Ishikawa (cell line): Measurements from ENCODE around the gene RSBN1L.

Experiments
- CEBPB ChIP-seq: IDR thresholded peaks from 2 replicates; pipeline ENCODE4 v1.6.1; 2012
- EGR1 ChIP-seq: IDR thresholded peaks from 2 replicates; pipeline ENCODE4 v1.6.1; 2012
- EP300 ChIP-seq: IDR thresholded peaks from 2 replicates; pipeline ENCODE4 v1.6.1; 2012; ENCODE audit warnings: borderline replicate concordance
- FOXM1 ChIP-seq: IDR thresholded peaks from 2 replicates; pipeline ENCODE4 v1.6.1; 2012; ENCODE audit warnings: low read depth, borderline replicate concordance
- NFIC ChIP-seq: IDR thresholded peaks from 2 replicates; pipeline ENCODE4 v1.6.1; 2012
- RAD21 ChIP-seq: IDR thresholded peaks from 2 replicates; pipeline ENCODE4 v1.6.1; 2012; ENCODE audit warnings: low read depth
- TAF1 ChIP-seq: IDR thresholded peaks from 2 replicates; pipeline ENCODE4 v1.6.1; 2012; ENCODE audit warnings: low read depth, mild to moderate bottlenecking
- TCF12 ChIP-seq: IDR thresholded peaks from 2 replicates; pipeline ENCODE4 v1.6.1; 2012; ENCODE audit warnings: low read depth
- TEAD4 ChIP-seq: IDR thresholded peaks from 2 replicates; pipeline ENCODE4 v1.6.1; 2012
- YY1 ChIP-seq: IDR thresholded peaks from 2 replicates; pipeline ENCODE4 v1.6.1; 2012; ENCODE audit warnings: low read depth
- ZBTB7A ChIP-seq: IDR thresholded peaks from 2 replicates; pipeline ENCODE4 v1.6.1; 2012; ENCODE audit warnings: low read depth
- TF ChIP-seq, protein P1 (sequence below): IDR thresholded peaks from 2 replicates; pipeline ENCODE4 v1.6.1; 2012; ENCODE audit warnings: low read depth, mild to moderate bottlenecking
- TF ChIP-seq, protein P2 (sequence below): IDR thresholded peaks from 2 replicates; pipeline ENCODE4 v1.6.1; 2012
- TF ChIP-seq, protein P3 (sequence below): IDR thresholded peaks from 2 replicates; pipeline ENCODE4 v1.6.1; 2012

The RSBN1L gene

DNA sequence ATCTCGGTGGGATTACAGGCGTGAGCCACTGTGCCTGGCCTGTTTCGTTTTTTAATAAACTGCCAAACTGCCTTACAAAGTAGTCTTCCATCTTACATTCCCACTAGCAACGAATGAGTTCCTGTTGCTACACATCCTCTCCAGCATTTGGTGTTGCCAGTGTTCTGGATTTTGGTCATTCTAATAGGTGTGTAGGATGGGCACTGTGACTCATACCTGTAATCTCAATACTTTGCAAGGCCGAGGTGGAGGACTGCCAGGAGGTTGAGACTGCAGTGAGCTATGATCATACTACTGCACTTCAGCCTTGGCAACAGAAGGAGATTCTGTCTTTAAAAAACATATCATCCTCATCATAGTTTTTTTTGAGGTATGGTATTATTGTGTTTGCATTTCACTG, 21.4 kb upstream of the RSBN1L start:
- TF ChIP-seq CEBPB = no peak
- TF ChIP-seq, protein P1, sequence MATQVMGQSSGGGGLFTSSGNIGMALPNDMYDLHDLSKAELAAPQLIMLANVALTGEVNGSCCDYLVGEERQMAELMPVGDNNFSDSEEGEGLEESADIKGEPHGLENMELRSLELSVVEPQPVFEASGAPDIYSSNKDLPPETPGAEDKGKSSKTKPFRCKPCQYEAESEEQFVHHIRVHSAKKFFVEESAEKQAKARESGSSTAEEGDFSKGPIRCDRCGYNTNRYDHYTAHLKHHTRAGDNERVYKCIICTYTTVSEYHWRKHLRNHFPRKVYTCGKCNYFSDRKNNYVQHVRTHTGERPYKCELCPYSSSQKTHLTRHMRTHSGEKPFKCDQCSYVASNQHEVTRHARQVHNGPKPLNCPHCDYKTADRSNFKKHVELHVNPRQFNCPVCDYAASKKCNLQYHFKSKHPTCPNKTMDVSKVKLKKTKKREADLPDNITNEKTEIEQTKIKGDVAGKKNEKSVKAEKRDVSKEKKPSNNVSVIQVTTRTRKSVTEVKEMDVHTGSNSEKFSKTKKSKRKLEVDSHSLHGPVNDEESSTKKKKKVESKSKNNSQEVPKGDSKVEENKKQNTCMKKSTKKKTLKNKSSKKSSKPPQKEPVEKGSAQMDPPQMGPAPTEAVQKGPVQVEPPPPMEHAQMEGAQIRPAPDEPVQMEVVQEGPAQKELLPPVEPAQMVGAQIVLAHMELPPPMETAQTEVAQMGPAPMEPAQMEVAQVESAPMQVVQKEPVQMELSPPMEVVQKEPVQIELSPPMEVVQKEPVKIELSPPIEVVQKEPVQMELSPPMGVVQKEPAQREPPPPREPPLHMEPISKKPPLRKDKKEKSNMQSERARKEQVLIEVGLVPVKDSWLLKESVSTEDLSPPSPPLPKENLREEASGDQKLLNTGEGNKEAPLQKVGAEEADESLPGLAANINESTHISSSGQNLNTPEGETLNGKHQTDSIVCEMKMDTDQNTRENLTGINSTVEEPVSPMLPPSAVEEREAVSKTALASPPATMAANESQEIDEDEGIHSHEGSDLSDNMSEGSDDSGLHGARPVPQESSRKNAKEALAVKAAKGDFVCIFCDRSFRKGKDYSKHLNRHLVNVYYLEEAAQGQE = no peak
- TF ChIP-seq NFIC = no peak

DNA sequence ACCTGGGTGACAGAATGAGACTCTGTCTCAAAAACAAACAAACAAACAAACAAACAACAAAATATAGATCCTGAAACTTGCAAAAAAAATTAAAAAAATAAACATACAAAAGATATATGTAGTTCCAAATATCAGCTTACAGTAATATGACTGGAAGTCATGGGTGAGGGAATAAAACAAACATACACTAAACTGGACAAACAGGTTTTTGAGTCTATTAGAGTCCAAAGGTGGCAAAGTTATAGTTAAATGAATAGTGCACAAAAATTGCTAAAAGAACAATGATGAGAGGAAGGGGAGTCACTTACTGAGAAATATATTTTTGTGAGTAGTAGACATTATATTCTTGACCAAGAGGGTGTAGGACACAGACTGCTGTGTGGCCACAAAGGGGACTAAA, 16.7 kb upstream of the RSBN1L start:
- TF ChIP-seq EGR1 (no peak), EP300 (peak; percentile 28; the same call in 1 of the 2 replicates), RAD21 (no peak), NFIC (0 out of 2 replicates have a peak, but pooled peaks have one; percentile 27), FOXM1 (0 out of 2 replicates have a peak, but pooled peaks have one; percentile 29)
- TF ChIP-seq, protein P2, sequence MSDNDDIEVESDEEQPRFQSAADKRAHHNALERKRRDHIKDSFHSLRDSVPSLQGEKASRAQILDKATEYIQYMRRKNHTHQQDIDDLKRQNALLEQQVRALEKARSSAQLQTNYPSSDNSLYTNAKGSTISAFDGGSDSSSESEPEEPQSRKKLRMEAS = no peak; the same call in 1 of the 2 replicates

DNA sequence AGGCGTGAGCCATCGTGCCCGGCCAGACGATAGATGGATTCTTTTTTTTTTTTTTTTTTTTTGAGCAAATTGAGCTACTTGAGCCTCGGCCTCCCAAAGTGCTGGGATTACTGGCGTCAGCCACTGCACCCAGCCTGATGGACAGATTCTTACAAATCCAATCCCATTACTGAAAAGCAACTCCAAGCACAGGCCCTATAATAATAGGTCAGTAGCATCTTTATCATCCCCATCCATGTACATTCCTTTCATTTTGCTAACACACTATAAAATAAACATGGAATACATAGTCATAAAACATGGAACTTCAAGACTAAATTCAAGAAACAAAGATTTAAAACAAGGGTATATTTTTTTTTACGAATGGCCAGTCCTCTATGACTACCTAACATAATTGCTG, 16.0 kb upstream of the RSBN1L start:
- TF ChIP-seq TEAD4 (no peak), NFIC (no peak), ZBTB7A (no peak), EGR1 (no peak), CEBPB (no peak), TAF1 (no peak), TCF12 (no peak), RAD21 (no peak), EP300 (no peak), YY1 (no peak), FOXM1 (no peak)
- TF ChIP-seq, protein P1 = no peak
- TF ChIP-seq, protein P2 = no peak
- TF ChIP-seq, protein P3, sequence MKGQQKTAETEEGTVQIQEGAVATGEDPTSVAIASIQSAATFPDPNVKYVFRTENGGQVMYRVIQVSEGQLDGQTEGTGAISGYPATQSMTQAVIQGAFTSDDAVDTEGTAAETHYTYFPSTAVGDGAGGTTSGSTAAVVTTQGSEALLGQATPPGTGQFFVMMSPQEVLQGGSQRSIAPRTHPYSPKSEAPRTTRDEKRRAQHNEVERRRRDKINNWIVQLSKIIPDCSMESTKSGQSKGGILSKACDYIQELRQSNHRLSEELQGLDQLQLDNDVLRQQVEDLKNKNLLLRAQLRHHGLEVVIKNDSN = no peak

DNA sequence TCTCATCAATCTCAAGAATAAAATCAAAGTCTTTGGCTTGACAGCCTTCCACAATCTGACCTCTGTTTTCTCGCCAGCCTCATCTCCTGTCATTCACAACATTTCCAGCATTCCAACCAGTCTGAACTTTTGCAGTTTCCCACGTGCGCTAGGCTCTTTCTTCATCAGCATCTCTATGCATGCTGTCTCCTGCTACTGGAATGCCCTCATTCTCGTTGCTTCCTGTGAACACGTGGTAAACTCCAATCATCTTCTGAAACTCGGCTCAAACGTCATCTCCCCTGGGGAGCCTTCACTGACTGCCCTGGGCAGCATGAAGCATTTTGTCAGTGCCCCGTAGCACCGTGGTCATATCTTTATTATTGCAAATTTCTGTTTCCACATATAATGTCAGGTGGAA, 12.2 kb upstream of the RSBN1L start:
- TF ChIP-seq NFIC = no peak
- TF ChIP-seq TCF12 = no peak
- TF ChIP-seq TAF1 = no peak
- TF ChIP-seq TEAD4 = no peak
- TF ChIP-seq, protein P3 = no peak
- TF ChIP-seq ZBTB7A = no peak
- TF ChIP-seq, protein P2 = 0 out of 2 replicates have a peak, but pooled peaks have one; percentile 37

DNA sequence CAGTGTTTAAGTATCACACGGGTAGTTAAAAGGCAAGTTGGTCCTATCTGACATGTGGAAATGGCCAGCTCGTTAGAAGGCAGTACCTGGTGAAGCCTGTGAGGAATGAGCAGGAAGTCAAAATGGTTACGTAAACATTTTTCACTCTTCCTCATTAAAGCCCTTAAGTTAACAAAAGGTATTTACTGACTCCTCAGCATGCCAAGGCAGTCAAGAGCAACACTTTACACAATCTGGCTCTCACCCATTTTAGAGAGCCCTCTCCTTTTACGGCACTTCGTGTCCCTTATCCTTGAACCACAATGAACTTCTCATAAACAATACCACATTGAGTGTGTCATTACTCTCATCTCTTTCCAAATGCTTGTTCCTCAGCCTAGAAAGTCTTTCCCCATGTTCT, 11.0 kb upstream of the RSBN1L start:
- TF ChIP-seq, protein P1 = no peak
- TF ChIP-seq FOXM1 (no peak), TAF1 (no peak), RAD21 (no peak), ZBTB7A (no peak), TCF12 (no peak)
- TF ChIP-seq, protein P3 = no peak
